Measurements from ENCODE around the gene CNN2. TPM values are rescaled to one million over a fixed set of nuclear protein-coding genes. Genes with fewer than 3 reads are reported as not detected.

The CNN2 gene
- total and polyA plus RNA-seq, 4 donors, result 10.1 to 38.4 (median 26.8) TPM

DNA sequence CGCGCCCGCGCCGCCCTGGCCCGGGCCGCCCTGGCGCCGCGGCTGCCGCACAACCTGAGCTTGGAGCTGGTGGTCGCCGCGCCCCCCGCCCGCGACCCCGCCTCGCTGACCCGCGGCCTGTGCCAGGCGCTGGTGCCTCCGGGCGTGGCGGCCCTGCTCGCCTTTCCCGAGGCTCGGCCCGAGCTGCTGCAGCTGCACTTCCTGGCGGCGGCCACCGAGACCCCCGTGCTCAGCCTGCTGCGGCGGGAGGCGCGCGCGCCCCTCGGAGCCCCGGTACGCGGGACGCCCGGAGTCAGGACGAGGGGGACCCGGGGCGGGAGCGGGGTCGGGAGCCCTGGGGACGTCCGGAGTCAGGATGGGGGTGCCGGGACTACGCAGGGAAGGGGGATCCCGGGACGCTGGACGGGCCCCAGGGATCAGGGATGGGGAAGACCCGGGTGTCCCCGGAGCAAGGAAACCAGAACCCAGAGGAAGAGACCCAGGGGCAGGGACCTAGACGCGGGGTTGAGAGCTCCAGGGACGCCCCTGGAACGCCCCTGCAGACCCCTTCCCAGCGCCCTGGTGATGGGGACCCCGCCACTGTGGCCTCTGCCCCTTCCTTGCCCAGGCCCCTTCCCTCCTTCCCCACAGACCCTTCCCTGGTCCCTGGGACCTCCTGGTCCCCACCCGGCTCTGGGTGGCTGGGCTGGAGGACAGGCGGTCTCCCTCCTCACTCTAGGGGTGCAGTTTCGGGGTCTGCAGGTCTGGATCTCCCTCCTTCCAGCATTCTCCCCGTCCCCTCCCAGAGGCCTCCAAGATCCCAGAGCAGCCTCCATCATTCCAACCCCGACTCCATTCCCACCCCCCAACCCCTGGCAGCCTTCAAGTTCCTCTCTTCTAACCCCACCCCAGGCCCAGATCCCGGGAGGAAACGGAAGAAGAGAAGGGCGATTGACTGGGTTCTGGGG, 25.5 kb upstream of the CNN2 start:
- Histone ChIP-seq H3K4me1 (ENCODE audit: control insufficient read depth in 4 of 4, insufficient read depth in 4 of 4, low read length in 3 of 4) (peaks cover 3 to 17% (median 12%) of the 10 kb centered on the region in 4 donors), H3K9me3 (ENCODE audit: control insufficient read depth in 4 of 4, low read length in 3 of 4) (no peaks in the 10 kb centered on the region), H3K27me3 (ENCODE audit: control insufficient read depth in 4 of 4, insufficient read depth in 4 of 4, low read length in 3 of 4) (peaks cover 0 to 4% (median 3%) of the 10 kb centered on the region in 4 donors), H3K4me3 (ENCODE audit: low read depth in 1 of 3, low read length in 3 of 3) (peak overlapping the region in 1 of 3 donors; percentile 26), H3K36me3 (ENCODE audit: control insufficient read depth in 4 of 4, insufficient read depth in 3 of 4, low read depth in 1 of 4, low read length in 3 of 4) (no peaks in the 10 kb centered on the region), H3K9ac (ENCODE audit: low read depth in 1 of 2, low read length in 2 of 2) (no peak overlapping the region), H3K27ac (ENCODE audit: low read depth in 1 of 2, low read length in 2 of 2) (no peak overlapping the region)
- WGBS, result 6% methylated on average over 73 of the region's 73 CpGs
- DNase-seq (ENCODE audit: low spot score), result no peak
- TF ChIP-seq FOXA2 (IDR thresholded peaks at IDR 0.05) (no peak), REST (IDR thresholded peaks at IDR 0.05) (no peak), JUND (IDR thresholded peaks at IDR 0.05) (no peak), NR2F2 (IDR thresholded peaks at IDR 0.05) (no peak), TAF1 (conservative IDR thresholded peaks at IDR 0.05) (no peak), GABPA (IDR thresholded peaks at IDR 0.05 in 1 of 2, conservative IDR thresholded peaks at IDR 0.05 in 1 of 2) (no peak), FOXA1 (IDR thresholded peaks at IDR 0.05) (no peak), HNF4G (IDR thresholded peaks at IDR 0.05) (no peak), HNF4A (conservative IDR thresholded peaks at IDR 0.05) (no peak), MAX (IDR thresholded peaks at IDR 0.05) (no peak)
- TF ChIP-seq, protein P1, sequence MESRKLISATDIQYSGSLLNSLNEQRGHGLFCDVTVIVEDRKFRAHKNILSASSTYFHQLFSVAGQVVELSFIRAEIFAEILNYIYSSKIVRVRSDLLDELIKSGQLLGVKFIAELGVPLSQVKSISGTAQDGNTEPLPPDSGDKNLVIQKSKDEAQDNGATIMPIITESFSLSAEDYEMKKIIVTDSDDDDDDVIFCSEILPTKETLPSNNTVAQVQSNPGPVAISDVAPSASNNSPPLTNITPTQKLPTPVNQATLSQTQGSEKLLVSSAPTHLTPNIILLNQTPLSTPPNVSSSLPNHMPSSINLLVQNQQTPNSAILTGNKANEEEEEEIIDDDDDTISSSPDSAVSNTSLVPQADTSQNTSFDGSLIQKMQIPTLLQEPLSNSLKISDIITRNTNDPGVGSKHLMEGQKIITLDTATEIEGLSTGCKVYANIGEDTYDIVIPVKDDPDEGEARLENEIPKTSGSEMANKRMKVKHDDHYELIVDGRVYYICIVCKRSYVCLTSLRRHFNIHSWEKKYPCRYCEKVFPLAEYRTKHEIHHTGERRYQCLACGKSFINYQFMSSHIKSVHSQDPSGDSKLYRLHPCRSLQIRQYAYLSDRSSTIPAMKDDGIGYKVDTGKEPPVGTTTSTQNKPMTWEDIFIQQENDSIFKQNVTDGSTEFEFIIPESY (IDR thresholded peaks at IDR 0.05), result no peak
- TF ChIP-seq, protein P2, sequence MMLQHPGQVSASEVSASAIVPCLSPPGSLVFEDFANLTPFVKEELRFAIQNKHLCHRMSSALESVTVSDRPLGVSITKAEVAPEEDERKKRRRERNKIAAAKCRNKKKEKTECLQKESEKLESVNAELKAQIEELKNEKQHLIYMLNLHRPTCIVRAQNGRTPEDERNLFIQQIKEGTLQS (IDR thresholded peaks at IDR 0.05), result no peak

- Histone ChIP-seq H3K4me3 (ENCODE audit: low read depth in 1 of 3, low read length in 3 of 3) (no peak overlapping the region), H3K4me1 (ENCODE audit: control insufficient read depth in 4 of 4, insufficient read depth in 4 of 4, low read length in 3 of 4) (peaks cover 0 to 10% (median 4%) of the 10 kb centered on the region in 4 donors), H3K27ac (ENCODE audit: low read depth in 1 of 2, low read length in 2 of 2) (no peak overlapping the region), H3K36me3 (ENCODE audit: control insufficient read depth in 4 of 4, insufficient read depth in 3 of 4, low read depth in 1 of 4, low read length in 3 of 4) (no peaks in the 10 kb centered on the region), H3K9ac (ENCODE audit: low read depth in 1 of 2, low read length in 2 of 2) (no peak overlapping the region), H3K9me3 (ENCODE audit: control insufficient read depth in 4 of 4, low read length in 3 of 4) (no peaks in the 10 kb centered on the region), H3K27me3 (ENCODE audit: control insufficient read depth in 4 of 4, insufficient read depth in 4 of 4, low read length in 3 of 4) (peaks cover 0 to 4% (median 3%) of the 10 kb centered on the region in 4 donors)
- DNase-seq (ENCODE audit: low spot score), result peak; percentile 81
- 10% methylated on average over 20 of the region's 20 CpGs for WGBS
- TF ChIP-seq RAD21 (IDR thresholded peaks at IDR 0.05) (peak; percentile 80 to 87), TAF1 (conservative IDR thresholded peaks at IDR 0.05) (no peak), NR2F2 (IDR thresholded peaks at IDR 0.05) (no peak), HNF4A (conservative IDR thresholded peaks at IDR 0.05) (no peak), FOXA1 (IDR thresholded peaks at IDR 0.05) (no peak), SP1 (IDR thresholded peaks at IDR 0.05) (no peak), HNF4G (IDR thresholded peaks at IDR 0.05) (no peak), MAX (IDR thresholded peaks at IDR 0.05) (no peak), REST (IDR thresholded peaks at IDR 0.05) (no peak)
- TF ChIP-seq, protein P3, sequence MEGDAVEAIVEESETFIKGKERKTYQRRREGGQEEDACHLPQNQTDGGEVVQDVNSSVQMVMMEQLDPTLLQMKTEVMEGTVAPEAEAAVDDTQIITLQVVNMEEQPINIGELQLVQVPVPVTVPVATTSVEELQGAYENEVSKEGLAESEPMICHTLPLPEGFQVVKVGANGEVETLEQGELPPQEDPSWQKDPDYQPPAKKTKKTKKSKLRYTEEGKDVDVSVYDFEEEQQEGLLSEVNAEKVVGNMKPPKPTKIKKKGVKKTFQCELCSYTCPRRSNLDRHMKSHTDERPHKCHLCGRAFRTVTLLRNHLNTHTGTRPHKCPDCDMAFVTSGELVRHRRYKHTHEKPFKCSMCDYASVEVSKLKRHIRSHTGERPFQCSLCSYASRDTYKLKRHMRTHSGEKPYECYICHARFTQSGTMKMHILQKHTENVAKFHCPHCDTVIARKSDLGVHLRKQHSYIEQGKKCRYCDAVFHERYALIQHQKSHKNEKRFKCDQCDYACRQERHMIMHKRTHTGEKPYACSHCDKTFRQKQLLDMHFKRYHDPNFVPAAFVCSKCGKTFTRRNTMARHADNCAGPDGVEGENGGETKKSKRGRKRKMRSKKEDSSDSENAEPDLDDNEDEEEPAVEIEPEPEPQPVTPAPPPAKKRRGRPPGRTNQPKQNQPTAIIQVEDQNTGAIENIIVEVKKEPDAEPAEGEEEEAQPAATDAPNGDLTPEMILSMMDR (IDR thresholded peaks at IDR 0.05; ENCODE audit: low read depth, low read length, missing input control), result peak; percentile 77
Observed at GRCh38 chr19:1001538-1002166, 24.8 kb upstream of the CNN2 start.

Measured in liver (tissue), 9 donors.